ENCODE measurements around the gene CHST5. TPM values are rescaled to one million over a fixed set of nuclear protein-coding genes. Genes with fewer than 3 reads are reported as not detected.

CHST5 gene
- total and polyA plus RNA-seq, 2 of the 8 experiments (the other 6 are each of a cell fraction or from before 2014, with no cell fraction given): 0.13 to 0.23 TPM

DNA sequence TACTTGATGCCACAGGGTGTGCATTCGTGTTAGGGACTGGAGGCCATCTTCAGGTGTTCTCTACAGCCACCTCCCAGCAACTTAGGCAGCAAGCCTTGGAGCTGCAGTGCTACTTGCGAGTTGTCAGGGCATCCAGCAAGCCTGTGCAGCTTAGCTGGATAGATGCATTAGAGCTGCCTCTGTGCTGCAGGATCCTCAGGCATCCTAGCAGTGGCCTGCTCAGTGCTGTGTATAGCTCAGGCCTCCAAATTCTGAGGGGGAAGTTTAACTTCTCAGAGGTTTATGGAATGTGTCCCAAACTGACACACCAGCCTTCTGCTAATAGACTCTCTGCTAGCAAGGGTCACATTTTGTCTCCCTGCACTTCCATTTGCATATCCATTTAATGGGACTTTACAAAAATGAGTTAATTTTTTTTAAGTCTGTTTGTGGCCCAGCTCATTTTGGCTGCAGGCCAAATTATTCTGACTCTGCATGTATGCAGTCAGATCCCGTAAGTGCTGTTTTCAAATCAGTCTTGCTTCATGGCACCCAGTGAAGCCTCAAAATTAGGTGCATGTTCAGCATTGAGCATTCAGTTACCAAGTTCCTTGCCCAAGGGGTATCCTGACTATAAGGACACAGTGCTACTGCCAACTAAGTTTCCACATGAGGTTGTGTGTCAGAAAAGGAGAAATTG lies 37.1 kb upstream of the CHST5 start:
- no peak overlapping the region for H2AK5ac ChIP-seq (ENCODE audit: low read depth, low read length)
- peaks cover 4% of the 10 kb centered on the region for H3K79me1 ChIP-seq (ENCODE audit: low read depth, low read length)
- no peak overlapping the region for H2BK20ac ChIP-seq (ENCODE audit: low read length)
- no peak overlapping the region for H3K4ac ChIP-seq (replicated peaks; ENCODE audit: insufficient read length, low read depth, low read length)
- H3K9me3 ChIP-seq (ENCODE audit: insufficient read depth in 2 of 2, low read depth in 1 of 2, low read length in 1 of 2): no peaks in the 10 kb centered on the region
- no peak overlapping the region for H2AFZ ChIP-seq (ENCODE audit: low read length)
- H2BK120ac ChIP-seq (replicated peaks; ENCODE audit: low read depth, low read length): no peak overlapping the region
- H3K9ac ChIP-seq (replicated peaks in 1 of 4; ENCODE audit: extremely low read depth in 1 of 4, low read depth in 3 of 4, low read length in 3 of 4): no peak overlapping the region
- no peak overlapping the region for H3K56ac ChIP-seq (replicated peaks; ENCODE audit: insufficient read length, low read depth, low read length)
- no peak overlapping the region for H2BK12ac ChIP-seq (ENCODE audit: low read depth, low read length)
- peaks cover 0 to 7% of the 10 kb centered on the region in 2 experiments for H4K20me1 ChIP-seq (replicated peaks in 1 of 2; ENCODE audit: control insufficient read depth in 1 of 2, insufficient read depth in 2 of 2, low read length in 2 of 2)
- H2BK5ac ChIP-seq (ENCODE audit: low read depth, low read length): no peak overlapping the region; the same call in 1 of the 2 replicates
- DNase-seq (ENCODE audit: low read depth in 1 of 2, low spot score in 2 of 2): no peak
- no peak for FAIRE-seq
- ChIA-PET POLR2A (ENCODE audit: partially characterized antibody) (interaction anchor here (0.8 to 1.6 kb wide), 2 partner anchors 16 to 53 kb away, joined by 3 to 4 read pairs; no protein-coding TSS in a partner anchor), CTCF (ENCODE audit: partially characterized antibody) (no interaction called here)
- H3K18ac ChIP-seq (ENCODE audit: extremely low read depth, low read length): no peak overlapping the region
- H3K4me2 ChIP-seq (ENCODE audit: insufficient read depth in 1 of 2, low read depth in 2 of 2, low read length in 2 of 2): no peak overlapping the region
- H4K91ac ChIP-seq (replicated peaks; ENCODE audit: insufficient read length, low read length): no peak overlapping the region
- no peak overlapping the region for H3K14ac ChIP-seq (ENCODE audit: insufficient read length)
- H3K27me3 ChIP-seq (replicated peaks in 1 of 4; ENCODE audit: control insufficient read depth in 3 of 4, extremely low read depth in 1 of 4, insufficient read depth in 3 of 4, low read length in 3 of 4): no peaks in the 10 kb centered on the region
- TF ChIP-seq TBP (IDR thresholded peaks at IDR 0.05; ENCODE audit: low read depth, low read length) (no peak), RFX5 (IDR thresholded peaks at IDR 0.05; ENCODE audit: borderline replicate concordance, low read depth, low read length) (no peak), SRF (IDR thresholded peaks at IDR 0.05; ENCODE audit: low read depth, low read length) (no peak)
- no peak overlapping the region for H3K27ac ChIP-seq (ENCODE audit: low read depth, low read length)
- peaks cover 12 to 57% (median 48%) of the 10 kb centered on the region in 4 experiments; a peak in 7 of 8 replicates for H3K36me3 ChIP-seq (ENCODE audit: control insufficient read depth in 2 of 4, insufficient read depth in 4 of 4, low read length in 3 of 4)
- H3K79me2 ChIP-seq (ENCODE audit: control insufficient read depth in 1 of 2, insufficient read depth in 2 of 2, low read length in 2 of 2): no peaks in the 10 kb centered on the region; a peak in 1 of 4 replicates
- H3K23me2 ChIP-seq (ENCODE audit: low read depth, low read length): no peaks in the 10 kb centered on the region
- peaks cover 0 to 12% (median 2%) of the 10 kb centered on the region in 4 experiments; a peak in 3 of 7 replicates for H3K4me1 ChIP-seq (replicated peaks in 1 of 4; ENCODE audit: control insufficient read depth in 3 of 4, insufficient read depth in 4 of 4, low read length in 3 of 4)
- H4K5ac ChIP-seq (ENCODE audit: insufficient read length, low read depth, low read length): no peak overlapping the region
- 100% methylated on average over 3 of the region's 3 CpGs; no CpG with 5 or more reads in 1 of the 2 experiments for WGBS, 2 experiments (ENCODE audit: extremely low coverage in 1 of 2, insufficient coverage in 1 of 2, insufficient read length in 1 of 2, insufficient replicate concordance in 2 of 2, low coverage in 1 of 2, low lambda C conversion rate in 2 of 2, missing lambda C conversion rate in 1 of 2)
- H4K8ac ChIP-seq (ENCODE audit: extremely low read depth, insufficient read depth, low read length): no peak overlapping the region
- no peak overlapping the region for H3K23ac ChIP-seq (ENCODE audit: insufficient read length)
- H2BK15ac ChIP-seq (ENCODE audit: low read length): no peak overlapping the region
- no peak overlapping the region for H3K4me3 ChIP-seq (ENCODE audit: extremely low read depth in 1 of 4, insufficient read depth in 2 of 4, low read depth in 3 of 4, low read length in 4 of 4)

Data from H1 (cell line).